Tibial artery (tissue), 4 donors: ENCODE measurements around the gene PATL2.

Experiments
- DNase-seq, 2 donors: peaks; one replicate each; pipeline ENCODE4 v3.0.0-alpha.2; 2019
- H3K27ac ChIP-seq, 2 donors: fragments of 200-600 bp; sonication (generic) in 1 of 2; 1 replicate in 1 of 2; 2 replicates in 1 of 2; pipeline ENCODE4 v1.5.1; 2018 to 2019; ENCODE audit warnings: mild to moderate bottlenecking in 1 of 2
- H3K27me3 ChIP-seq, 2 donors: fragments of 200-600 bp; sonication (generic) in 1 of 2; one replicate each; pipeline versions ENCODE4 v1.5.1 to v1.6.0; 2016 to 2019
- H3K36me3 ChIP-seq, 3 donors: fragments of 200-600 bp; sonication (generic) in 2 of 3; one replicate each; pipeline ENCODE4 v1.5.1; 2016 to 2019; ENCODE audit warnings: mild to moderate bottlenecking in 2 of 3
- H3K4me1 ChIP-seq, 4 donors: fragments of 200-600 bp; sonication (generic) in 2 of 4; 1 replicate in 3 of 4; 2 replicates in 1 of 4; pipeline ENCODE4 v1.5.1; 2016 to 2019
- H3K4me3 ChIP-seq, 2 donors: fragments of 200-600 bp; sonication (generic) in 1 of 2; 1 replicate in 1 of 2; 2 replicates in 1 of 2; pipeline ENCODE4 v1.5.1; 2018 to 2019; ENCODE audit warnings: mild to moderate bottlenecking in 2 of 2
- H3K9me3 ChIP-seq, 3 donors: fragments of 200-600 bp; sonication (generic) in 1 of 3; one replicate each; pipeline ENCODE4 v1.5.1; 2016 to 2019
- CTCF ChIP-seq, 2 experiments: fragments of 200-600 bp in 1 of 2; fragments of 450-650 bp in 1 of 2; IDR thresholded peaks; one replicate each; pipeline ENCODE4 v1.5.1; 2017 to 2019; ENCODE audit warnings: antibody characterized with exemption in 2 of 2, mild to moderate bottlenecking in 1 of 2, moderate library complexity in 1 of 2
- intact Hi-C: fragments of 100-400 bp; cut with DNase I; formaldehyde crosslinking; loops from one replicate; pipeline ENCODE4 v1.15.0; 2023; ENCODE audit warnings: low total_unique reads

Gene PATL2

GRCh38 chr15:44668921-44669320 is 42.2 kb downstream of the PATL2 start:
- peaks cover 0 to 3% of the 10 kb centered on the region in 2 donors for H3K27me3 ChIP-seq
- intact Hi-C loops = loop anchor here (5.0 kb wide), 1 partner anchor 38 kb away; no protein-coding TSS in a partner anchor
- peaks cover 0 to 3% (median under 1%) of the 10 kb centered on the region in 4 donors for H3K4me1 ChIP-seq
- H3K4me3 ChIP-seq = no peak overlapping the region
- no peak for DNase-seq
- H3K36me3 ChIP-seq = no peaks in the 10 kb centered on the region
- H3K9me3 ChIP-seq = no peaks in the 10 kb centered on the region
- no peak overlapping the region for H3K27ac ChIP-seq
- no peak for TF ChIP-seq CTCF (IDR thresholded peaks at IDR 0.05)

GRCh38 chr15:44667039-44667360 is 44.1 kb downstream of the PATL2 start:
- H3K27me3 ChIP-seq = peaks cover 0 to 3% of the 10 kb centered on the region in 2 donors
- no peaks in the 10 kb centered on the region for H3K36me3 ChIP-seq
- DNase-seq = no peak
- no peak overlapping the region for H3K27ac ChIP-seq
- TF ChIP-seq CTCF (IDR thresholded peaks at IDR 0.05) = no peak
- intact Hi-C loops = loop anchor here (5.0 kb wide), 1 partner anchor 40 kb away; no protein-coding TSS in a partner anchor
- H3K4me3 ChIP-seq = no peak overlapping the region
- no peaks in the 10 kb centered on the region for H3K9me3 ChIP-seq
- peaks cover 0 to 11% (median 4%) of the 10 kb centered on the region in 4 donors for H3K4me1 ChIP-seq

GRCh38 chr15:44666210-44667038 is 44.7 kb downstream of the PATL2 start:
- no peaks in the 10 kb centered on the region for H3K36me3 ChIP-seq
- no peak for DNase-seq
- no peak for TF ChIP-seq CTCF (IDR thresholded peaks at IDR 0.05)
- no peaks in the 10 kb centered on the region for H3K9me3 ChIP-seq
- no peak overlapping the region for H3K27ac ChIP-seq
- no peak overlapping the region for H3K4me3 ChIP-seq
- peaks cover 0 to 15% (median 6%) of the 10 kb centered on the region in 4 donors for H3K4me1 ChIP-seq
- H3K27me3 ChIP-seq = peaks cover 0 to 3% of the 10 kb centered on the region in 2 donors
- intact Hi-C loops = loop anchor here (5.0 kb wide), 1 partner anchor 41 kb away; no protein-coding TSS in a partner anchor

GRCh38 chr15:44663410-44664308 is 47.5 kb downstream of the PATL2 start, which contains the start of gene SPG11:
Gene SPG11, minus strand, starts transcription at chr15:44663662. Its CDS starts 15 bp downstream, at chr15:44663647.
- peak; percentile 98 to 99 for DNase-seq
- H3K4me1 ChIP-seq = peaks cover 0 to 15% (median 6%) of the 10 kb centered on the region in 4 donors
- H3K27ac ChIP-seq = peak within 1 kb of the TSS; percentile 87 to 97
- intact Hi-C loops = loop anchor here (5.0 kb wide), 1 partner anchor 74 kb away; the partner anchor contains the start of gene TRIM69
- peak; percentile 96 for TF ChIP-seq CTCF (IDR thresholded peaks at IDR 0.05)
- no peaks in the 10 kb centered on the region for H3K9me3 ChIP-seq
- H3K36me3 ChIP-seq = peaks cover 8 to 12% (median 12%) of the 10 kb centered on the region in 3 donors
- H3K4me3 ChIP-seq = peak within 1 kb of the TSS; percentile 61 to 97
- no peaks in the 10 kb centered on the region for H3K27me3 ChIP-seq
